Gastroesophageal sphincter (tissue), 3 donors: ENCODE measurements around the gene TLE2.

Source experiments
- CTCF ChIP-seq, 4 experiments: fragments of 200-600 bp in 2 of 4; fragments of 450-650 bp in 2 of 4; sonication (generic) in 1 of 4; IDR thresholded peaks; one replicate each; pipeline ENCODE4 v1.5.1; 2017 to 2019; ENCODE audit warnings: antibody characterized with exemption in 4 of 4, mild to moderate bottlenecking in 2 of 4, moderate library complexity in 2 of 4
- EP300 ChIP-seq: sonication (generic); formaldehyde crosslinking; IDR thresholded peaks from one replicate; pipeline ENCODE4 v1.6.1; 2017; ENCODE audit warnings: antibody characterized with exemption, mild to moderate bottlenecking
- POLR2A ChIP-seq, 2 donors: fragments of 450-650 bp; IDR thresholded peaks; one replicate each; pipeline ENCODE4 v1.6.1; 2017; ENCODE audit warnings: antibody characterized with exemption in 2 of 2, mild to moderate bottlenecking in 2 of 2, moderate library complexity in 1 of 2
- POLR2AphosphoS5 ChIP-seq: sonication (generic); formaldehyde crosslinking; IDR thresholded peaks from one replicate; pipeline ENCODE4 v1.6.1; 2017; ENCODE audit warnings: antibody characterized with exemption

GRCh38 chr19:3049089-3049488 is 20.0 kb upstream of the TLE2 start:
- TF ChIP-seq CTCF (IDR thresholded peaks at IDR 0.05) (no peak), EP300 (no peak), POLR2A (IDR thresholded peaks at IDR 0.05) (no peak), POLR2AphosphoS5 (no peak)
